IMR-90 (cell line): Measurements from ENCODE around the gene GPR160. TPM values are rescaled to one million over a fixed set of nuclear protein-coding genes. Genes with fewer than 3 reads are reported as not detected.

Experiments
- ATAC-seq: fragments of 200-7000 bp; cut with Tn5 transposase; 2 replicates; pipeline ENCODE4 v1.9.1; 2020; ENCODE audit warnings: low read depth, mild to moderate bottlenecking, moderate library complexity
- BruUV-seq: library from RNA; stranded (reverse); fragments of 400-500 nt; replicated peaks from 2 replicates; lab custom pipeline; 2021; lab: Mats Ljungman, UMichigan
- CTCF ChIA-PET: fragments of 300-600 bp; formaldehyde crosslinking; extraction: SDS; loops from one replicate; lab custom pipeline; 2021; ENCODE audit warnings: antibody characterized with exemption; lab: Yijun Ruan, JAX
- POLR2A ChIA-PET: fragments of 300-600 bp; sonication (Branson Sonifier 250); formaldehyde crosslinking; loops from one replicate; lab custom pipeline; 2022; ENCODE audit warnings: antibody characterized with exemption; ENCODE audit not compliant: unreplicated experiment; lab: Charles Lee
- DNase-seq: peaks from one replicate; pipeline ENCODE4 v3.0.0; 2013
- H2AFZ ChIP-seq: replicated peaks from 2 replicates; pipeline ENCODE3; 2013; ENCODE audit warnings: low read length, mild to moderate bottlenecking; ENCODE audit not compliant: poor library complexity
- H2AK5ac ChIP-seq: 2 replicates; pipeline ENCODE4 v1.6.1; 2013; ENCODE audit warnings: low read depth, low read length, inconsistent platforms
- H2AK9ac ChIP-seq: replicated peaks from 2 replicates; pipeline ENCODE3; 2013; ENCODE audit warnings: mild to moderate bottlenecking, low read depth, low read length, moderate library complexity; ENCODE audit not compliant: poor library complexity
- H2BK120ac ChIP-seq: 2 replicates; pipeline ENCODE4 v1.6.1; 2013; ENCODE audit warnings: low read depth, low read length, inconsistent platforms
- H2BK15ac ChIP-seq: 3 replicates; pipeline ENCODE4 v1.6.1; 2013; ENCODE audit warnings: low read depth, low read length, inconsistent platforms
- H2BK20ac ChIP-seq: 2 replicates; pipeline ENCODE4 v1.6.1; 2013; ENCODE audit warnings: low read depth, mild to moderate bottlenecking, inconsistent platforms, low read length, moderate library complexity
- H2BK5ac ChIP-seq: 2 replicates; pipeline ENCODE4 v1.6.1; 2013; ENCODE audit warnings: mild to moderate bottlenecking, low read depth, low read length, inconsistent platforms; ENCODE audit not compliant: poor library complexity, severe bottlenecking
- H3K14ac ChIP-seq: replicated peaks from 2 replicates; pipeline ENCODE4 v1.6.1; 2013; ENCODE audit warnings: low read depth, low read length, inconsistent platforms
- H3K18ac ChIP-seq: 2 replicates; pipeline ENCODE4 v1.6.1; 2013; ENCODE audit warnings: low read depth, low read length, control low read depth
- H3K23ac ChIP-seq: 2 replicates; pipeline ENCODE4 v1.6.1; 2013; ENCODE audit warnings: low read depth, low read length, inconsistent platforms
- H3K27ac ChIP-seq: 2 replicates; pipeline ENCODE4 v1.5.1; 2013; ENCODE audit warnings: mild to moderate bottlenecking, control low read depth, low read length; ENCODE audit not compliant: insufficient read depth
- H3K27me3 ChIP-seq: 2 replicates; pipeline ENCODE4 v1.6.1; 2013; ENCODE audit warnings: low read length; ENCODE audit not compliant: control insufficient read depth, insufficient read depth
- H3K36me3 ChIP-seq: 2 replicates; pipeline ENCODE4 v1.6.1; 2013; ENCODE audit warnings: low read length, mixed read lengths; ENCODE audit not compliant: control insufficient read depth, insufficient read depth
- H3K4ac ChIP-seq: 2 replicates; pipeline ENCODE4 v1.6.1; 2013; ENCODE audit warnings: low read depth, low read length, inconsistent platforms
- H3K4me1 ChIP-seq: 2 replicates; pipeline ENCODE4 v1.6.1; 2013; ENCODE audit warnings: low read length, mixed read lengths; ENCODE audit not compliant: control insufficient read depth, insufficient read depth
- H3K4me2 ChIP-seq: 2 replicates; pipeline ENCODE4 v1.6.1; 2013; ENCODE audit warnings: low read depth, mild to moderate bottlenecking, control low read depth, low read length, moderate library complexity
- H3K4me3 ChIP-seq: 2 replicates; pipeline ENCODE4 v1.5.1; 2013; ENCODE audit warnings: low read depth, mild to moderate bottlenecking, control low read depth, low read length, moderate library complexity; ENCODE audit not compliant: insufficient read depth
- H3K56ac ChIP-seq: 2 replicates; pipeline ENCODE4 v1.6.1; 2013; ENCODE audit warnings: low read length, inconsistent platforms; ENCODE audit not compliant: insufficient read depth; ENCODE audit errors: extremely low read depth
- H3K79me1 ChIP-seq, 2 experiments: 2 replicates each; pipeline ENCODE4 v1.6.1; 2013; ENCODE audit warnings: low read length in 2 of 2, inconsistent platforms in 1 of 2, low read depth in 1 of 2
- H3K9ac ChIP-seq: 2 replicates; pipeline ENCODE4 v1.6.1; 2013; ENCODE audit warnings: low read depth, low read length, control low read depth
- H3K9me1 ChIP-seq: 2 replicates; pipeline ENCODE4 v1.6.1; 2013; ENCODE audit warnings: low read length, inconsistent platforms; ENCODE audit not compliant: insufficient read depth
- H3K9me3 ChIP-seq: 2 replicates; pipeline ENCODE4 v1.6.1; 2013; ENCODE audit warnings: low read length; ENCODE audit not compliant: control insufficient read depth, insufficient read depth
- H4K20me1 ChIP-seq: 2 replicates; pipeline ENCODE4 v1.6.1; 2013; ENCODE audit warnings: low read length, inconsistent platforms; ENCODE audit not compliant: insufficient read depth
- H4K5ac ChIP-seq: 2 replicates; pipeline ENCODE4 v1.6.1; 2013; ENCODE audit warnings: mild to moderate bottlenecking, low read depth, low read length, control low read depth
- H4K8ac ChIP-seq, 2 experiments: 2 replicates each; pipeline ENCODE4 v1.6.1; 2013; ENCODE audit warnings: low read depth in 2 of 2, low read length in 2 of 2, control low read depth in 1 of 2, inconsistent platforms in 1 of 2
- H4K91ac ChIP-seq: 2 replicates; pipeline ENCODE4 v1.6.1; 2013; ENCODE audit warnings: low read depth, low read length, inconsistent platforms; ENCODE audit not compliant: insufficient read depth
- BHLHE40 ChIP-seq: fragments of 150-350 bp; IDR thresholded peaks from 2 replicates; pipeline ENCODE4 v1.6.1; 2016; ENCODE audit warnings: mild to moderate bottlenecking, low read depth, low read length
- CTCF ChIP-seq: conservative IDR thresholded peaks from 2 replicates; pipeline ENCODE4 v1.5.1; 2012; ENCODE audit warnings: mild to moderate bottlenecking, low read depth, low read length, improper control_type of control experiment
- MAFK ChIP-seq: IDR thresholded peaks from 2 replicates; pipeline ENCODE4 v1.6.1; 2012; ENCODE audit warnings: low read depth, low read length, improper control_type of control experiment
- MAZ ChIP-seq: IDR thresholded peaks from 2 replicates; pipeline ENCODE4 v1.6.1; 2012; ENCODE audit warnings: low read depth, mild to moderate bottlenecking, low read length, improper control_type of control experiment, moderate library complexity, borderline replicate concordance
- NFE2L2 ChIP-seq: fragments of 150-350 bp; IDR thresholded peaks from 2 replicates; pipeline ENCODE4 v1.6.1; 2016; ENCODE audit warnings: low read depth, mild to moderate bottlenecking, low read length
- POLR2A ChIP-seq: IDR thresholded peaks from 2 replicates; pipeline ENCODE4 v1.6.1; 2012; ENCODE audit warnings: mild to moderate bottlenecking, low read depth, low read length
- RCOR1 ChIP-seq: IDR thresholded peaks from 2 replicates; pipeline ENCODE4 v1.6.1; 2012; ENCODE audit warnings: mild to moderate bottlenecking, low read length, improper control_type of control experiment; ENCODE audit not compliant: insufficient replicate concordance
- WGBS, 2 experiments: methylation state at CpG; one replicate each; pipeline versions ENCODE4 v1.1.5 to v1.1.7; 2013; ENCODE audit warnings: missing lambda C conversion rate in 2 of 2; ENCODE audit not compliant: insufficient read length in 1 of 2; ENCODE audit errors: extremely low coverage in 2 of 2; 5-methylcytosine and 5-hydroxymethylcytosine counted together
- dilution Hi-C: fragments of 300-500 bp; cut with HindIII; formaldehyde crosslinking; loops from one replicate; pipeline ENCODE4 v1.14.3; 2018; ENCODE audit warnings: low sequenced_read_pairs; ENCODE audit not compliant: unreplicated experiment
- in situ Hi-C: fragments of 300-500 bp; cut with MboI; formaldehyde crosslinking; loops from 3 replicates; pipeline ENCODE4 v1.14.3; 2019; ENCODE audit warnings: low sequenced_read_pairs, inconsistent platforms, mixed read lengths
- intact Hi-C: fragments of 100-400 bp; cut with micrococcal nuclease; formaldehyde crosslinking; loops from 2 replicates; pipeline ENCODE4 v1.10.0; 2022
- polyA plus RNA-seq, 3 experiments: library from polyadenylated mRNA; depleted of rRNA; stranded (reverse); fragments of >200 nt; gene quantifications; 2 replicates each; pipeline ENCODE4 v1.2.3, GENCODE V29; 2012; ENCODE audit warnings: low replicate concordance in 1 of 3
- total RNA-seq: library from RNA; depleted of rRNA; stranded (reverse); fragments of >200 nt; gene quantifications from 2 replicates; pipeline ENCODE4 v1.2.3, GENCODE V29; 2012

GPR160 gene
- total and polyA plus RNA-seq, 2 of the 4 experiments (the other 2 are of a cell fraction), result 0.09 to 0.18 TPM

GRCh38 chr3:170083343-170083742 lies 45.5 kb downstream of the GPR160 start:
- Histone ChIP-seq H3K4ac (no peak overlapping the region), H4K8ac (no peak overlapping the region), H2AK9ac (no peak overlapping the region), H4K91ac (no peak overlapping the region), H3K4me2 (no peak overlapping the region), H3K14ac (no peak overlapping the region), H4K20me1 (no peaks in the 10 kb centered on the region), H3K27ac (no peak overlapping the region), H2BK5ac (no peak overlapping the region), H3K18ac (no peak overlapping the region), H3K4me3 (no peak overlapping the region), H2AK5ac (no peak overlapping the region), H2BK15ac (no peak overlapping the region), H2BK20ac (no peak overlapping the region), H3K9me1 (no peaks in the 10 kb centered on the region), H2BK120ac (no peak overlapping the region), H4K5ac (no peak overlapping the region), H2AFZ (no peak overlapping the region), H3K27me3 (no peaks in the 10 kb centered on the region), H3K56ac (no peak overlapping the region), H3K23ac (no peak overlapping the region), H3K79me1 (no peaks in the 10 kb centered on the region), H3K4me1 (peaks cover 1% of the 10 kb centered on the region; the same call in 1 of the 2 replicates), H3K9me3 (no peaks in the 10 kb centered on the region), H3K9ac (no peak overlapping the region), H3K36me3 (peaks cover 10% of the 10 kb centered on the region)
- ChIA-PET POLR2A (no interaction called here), CTCF (no interaction called here)
- no CpG with 5 or more reads among the region's 1 CpG for WGBS, 2 experiments
- no peak for TF ChIP-seq NFE2L2
- no peak for TF ChIP-seq MAZ
- TF ChIP-seq BHLHE40, result no peak
- no peak for TF ChIP-seq MAFK
- no peak for TF ChIP-seq CTCF
- TF ChIP-seq RCOR1, result no peak
- TF ChIP-seq POLR2A, result no peak
- ATAC-seq (no peak), DNase-seq (no peak)
- dilution Hi-C loops (no loop called here), intact Hi-C loops (no loop called here), in situ Hi-C loops (no loop called here)
- no TSS peak for BruUV-seq
